Epithelial cell of esophagus (primary cell): Measurements from ENCODE around the gene SIDT2.
"Not testable (repeated sequence)": the region's sequence is repeated elsewhere in the genome, so short reads cannot be mapped to it uniquely, and the experiment has no call there.

Experiments
- DNase-seq: peaks from one replicate; pipeline ENCODE4 v3.0.0; 2010; ENCODE audit warnings: low read depth
- H3K4me3 ChIP-seq: 2 replicates; pipeline ENCODE4 v1.5.1; 2011; ENCODE audit warnings: mild to moderate bottlenecking, low read length, control low read depth
- CTCF ChIP-seq: IDR thresholded peaks from 2 replicates; pipeline ENCODE4 v1.5.1; 2011; ENCODE audit warnings: low read depth, mild to moderate bottlenecking, low read length, control low read depth, inconsistent platforms; ENCODE audit not compliant: insufficient read depth; ENCODE audit errors: missing control alignments

SIDT2 gene

GRCh38 chr11:117180661-117181585 is 2.4 kb downstream of the SIDT2 start:
- no peak overlapping the region for H3K4me3 ChIP-seq
- peak; percentile 82 for DNase-seq
- TF ChIP-seq CTCF = peak; percentile 64

GRCh38 chr11:117181586-117182550 is 3.3 kb downstream of the SIDT2 start:
- H3K4me3 ChIP-seq = no peak overlapping the region
- DNase-seq = no peak
- no peak for TF ChIP-seq CTCF

GRCh38 chr11:117182551-117182935 is 4.0 kb downstream of the SIDT2 start:
- no peak for TF ChIP-seq CTCF
- H3K4me3 ChIP-seq = no peak overlapping the region
- no peak for DNase-seq

GRCh38 chr11:117183178-117183577 is 4.6 kb downstream of the SIDT2 start:
- not testable (repeated sequence) for H3K4me3 ChIP-seq, DNase-seq

- no peak overlapping the region for H3K4me3 ChIP-seq
- no peak for TF ChIP-seq CTCF
- DNase-seq = peak; percentile 52
Measured at GRCh38 chr11:117183724-117184349, 5.3 kb downstream of the SIDT2 start.

- TF ChIP-seq CTCF = no peak
- H3K4me3 ChIP-seq = no peak overlapping the region
- no peak for DNase-seq
Measured at GRCh38 chr11:117185736-117186430, 7.3 kb downstream of the SIDT2 start.
